Measurements from ENCODE around the gene CTSO.
"Not testable (repeated sequence)": the region's sequence is repeated elsewhere in the genome, so short reads cannot be mapped to it uniquely, and the experiment has no call there.

The CTSO gene

GRCh38 chr4:155954118-155954685, 536 bp upstream of the CTSO start:
- DNase-seq, result no peak

DNA sequence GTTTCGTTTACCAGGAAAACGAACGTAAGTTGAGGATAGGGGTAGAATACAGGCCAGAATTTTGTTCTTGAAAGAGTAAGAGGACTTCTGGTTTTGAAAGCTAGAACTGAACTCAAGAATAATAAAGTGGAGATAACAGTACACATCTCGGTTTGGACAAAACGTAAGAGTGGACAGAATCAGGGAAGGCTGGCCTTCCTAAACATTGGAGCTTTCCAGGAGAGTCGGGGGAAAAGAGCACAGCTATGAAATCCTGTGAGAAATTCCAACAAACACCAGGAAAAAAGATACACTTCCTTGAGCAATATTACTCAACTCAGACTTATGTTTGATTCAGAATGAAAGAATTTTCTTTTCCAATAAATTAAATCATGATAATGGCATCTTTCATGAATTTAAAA, 1.2 kb downstream of the CTSO start:
- DNase-seq, result no peak

DNA sequence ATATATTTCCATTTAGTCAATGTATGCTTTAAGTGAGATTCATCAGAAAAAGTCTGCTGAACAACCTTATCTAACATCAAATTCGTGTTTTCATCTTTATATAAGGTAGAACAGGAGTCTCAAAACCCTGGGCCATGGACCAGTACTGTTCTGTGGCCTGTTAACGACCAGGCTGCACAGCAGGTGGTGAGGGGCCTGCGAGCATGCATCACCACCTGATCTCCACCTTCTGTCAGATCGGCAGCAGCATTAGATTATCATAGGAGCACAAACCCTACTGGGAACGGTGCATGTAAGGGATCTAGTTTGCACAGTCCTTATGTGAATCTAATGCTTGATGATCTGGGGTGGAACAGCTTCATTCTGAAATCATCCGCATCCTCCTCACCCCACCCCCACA, 3.2 kb downstream of the CTSO start:
- DNase-seq, result no peak

DNA sequence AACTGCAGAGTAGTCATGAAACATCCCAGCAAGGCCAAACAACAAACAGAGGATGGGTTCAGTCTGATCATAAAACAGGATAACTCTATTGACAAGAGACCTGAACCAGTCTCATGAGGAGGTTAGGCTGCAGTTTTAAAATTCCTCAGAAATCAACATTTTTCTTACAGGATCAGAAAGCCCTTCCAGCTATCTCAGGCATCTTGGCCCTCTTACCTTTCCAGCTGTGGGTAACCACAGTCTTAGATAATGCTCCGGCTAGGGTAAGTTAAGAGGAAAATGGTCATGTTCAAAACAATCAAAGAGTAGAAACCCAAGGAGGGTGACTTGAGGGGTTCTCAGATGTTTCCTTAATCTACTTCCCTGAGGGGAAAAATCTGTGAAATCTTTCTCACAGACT, 5.1 kb downstream of the CTSO start:
- no peak for DNase-seq

- DNase-seq, result no peak
These were observed 7.2 kb downstream of the CTSO start for GRCh38 chr4:155946486-155946885.

DNA sequence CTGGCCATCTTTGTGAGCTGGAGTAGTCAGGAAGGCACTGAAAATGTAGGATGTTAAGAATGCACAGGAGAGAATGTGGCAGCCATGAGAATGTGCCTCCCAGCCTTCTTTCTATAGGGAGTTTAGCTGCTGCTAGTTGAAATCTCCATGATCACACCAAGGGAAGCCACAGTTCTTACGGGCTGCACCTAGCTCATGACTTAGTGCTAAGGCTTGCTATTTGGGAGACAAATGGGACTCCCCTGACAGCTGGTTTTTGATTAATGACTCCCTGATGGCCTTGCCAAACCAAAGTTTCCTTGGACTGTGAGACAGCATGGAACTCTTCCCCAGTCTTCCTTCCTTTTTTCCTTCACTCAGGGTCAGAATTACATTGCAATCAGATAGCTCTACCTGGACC, 9.2 kb downstream of the CTSO start:
- DNase-seq, result no peak

DNA sequence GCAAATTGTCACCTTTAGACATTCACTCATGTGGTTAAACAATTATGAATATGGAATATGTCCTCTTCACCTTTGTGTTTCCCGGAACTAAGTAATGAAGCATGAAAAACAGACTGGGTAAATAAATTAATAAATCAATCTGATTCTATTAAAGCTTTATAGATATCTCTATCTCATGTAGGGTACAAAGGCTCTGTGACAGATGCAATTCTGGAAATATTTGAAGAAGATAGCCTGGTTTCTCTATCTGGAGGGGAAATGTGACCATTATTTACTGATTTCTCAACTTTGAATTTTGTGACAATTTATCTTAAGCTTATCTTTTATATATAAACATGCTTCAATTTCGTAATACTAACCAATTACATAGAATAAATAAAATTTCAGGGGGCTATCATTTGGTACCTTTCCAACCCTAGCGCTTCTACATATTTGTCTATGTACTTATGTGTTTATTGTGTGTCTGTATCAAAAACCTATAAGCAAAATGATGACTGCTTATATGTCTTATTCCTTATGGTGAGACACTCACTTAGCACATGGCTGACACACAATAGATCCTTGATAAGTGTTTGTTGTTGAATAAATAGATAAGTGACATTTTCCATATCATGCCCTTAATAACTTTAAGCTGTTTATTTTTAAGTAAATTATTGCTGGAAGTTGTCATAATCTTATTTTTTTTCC, 9.9 kb downstream of the CTSO start:
- DNase-seq, result no peak

DNA sequence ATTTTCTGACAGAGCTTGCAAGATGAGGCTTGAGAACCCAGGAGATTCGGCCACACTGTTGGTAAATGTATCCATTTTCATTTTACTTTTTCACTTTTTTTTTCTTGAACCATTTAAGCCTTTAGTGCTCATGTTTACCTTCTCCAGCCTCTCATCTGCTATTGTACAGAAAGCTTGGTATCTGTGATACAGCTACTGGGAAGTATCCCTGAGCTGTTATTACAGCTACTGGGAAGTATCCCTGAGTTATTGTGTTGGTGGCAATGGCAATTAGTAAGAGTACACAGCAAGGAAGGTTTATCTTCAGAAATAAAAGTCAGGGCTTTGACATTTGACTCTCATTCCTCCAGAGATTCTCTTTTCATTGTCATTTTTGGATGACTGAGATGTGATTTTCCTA, 11.8 kb downstream of the CTSO start:
- no peak for DNase-seq

DNA sequence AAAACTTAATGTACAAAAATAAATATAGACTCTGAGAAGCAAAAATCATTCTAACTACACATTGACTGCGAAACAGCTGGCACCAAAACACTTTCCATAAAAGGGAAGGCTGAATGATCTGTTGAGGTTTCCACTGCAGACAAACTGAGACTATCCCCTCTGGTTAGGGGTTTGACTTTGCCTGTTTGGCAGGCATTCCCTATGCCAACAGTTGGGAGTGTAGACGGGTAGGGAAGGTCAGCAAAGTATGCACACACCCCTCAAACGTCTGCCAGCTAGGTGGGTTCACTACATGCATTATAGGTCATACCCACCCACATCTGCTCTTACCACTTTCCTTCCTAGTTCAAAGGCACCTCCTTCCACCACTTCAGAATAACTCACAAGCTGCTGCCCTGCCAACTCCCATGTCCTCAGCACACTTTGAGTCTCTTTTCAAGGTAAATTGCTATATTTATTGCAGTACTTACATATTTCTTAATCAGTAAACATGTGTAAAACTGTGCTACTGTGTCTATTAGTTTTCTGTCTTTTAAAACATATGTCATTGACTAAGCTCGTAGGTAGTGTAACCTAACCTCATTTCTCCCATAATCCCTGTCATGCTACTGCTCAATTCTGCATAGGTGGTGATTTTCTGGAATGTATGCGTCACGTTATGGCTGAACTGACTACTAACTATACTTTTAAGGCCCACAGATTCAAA, 12.4 kb downstream of the CTSO start:
- DNase-seq, result no peak

- no peak for DNase-seq
These were observed 18.2 kb downstream of the CTSO start for GRCh38 chr4:155935389-155935986.

GRCh38 chr4:155934634-155935033, 19.0 kb downstream of the CTSO start:
- not testable (repeated sequence) for DNase-seq

- no peak for DNase-seq
These were observed 22.0 kb downstream of the CTSO start for GRCh38 chr4:155931634-155932033.

GRCh38 chr4:155930330-155930729, 23.3 kb downstream of the CTSO start:
- DNase-seq, result no peak

- DNase-seq, result no peak
These were observed 23.8 kb downstream of the CTSO start for GRCh38 chr4:155929833-155930232.

GRCh38 chr4:155924637-155925036, 29.0 kb downstream of the CTSO start:
- DNase-seq, result no peak

DNA sequence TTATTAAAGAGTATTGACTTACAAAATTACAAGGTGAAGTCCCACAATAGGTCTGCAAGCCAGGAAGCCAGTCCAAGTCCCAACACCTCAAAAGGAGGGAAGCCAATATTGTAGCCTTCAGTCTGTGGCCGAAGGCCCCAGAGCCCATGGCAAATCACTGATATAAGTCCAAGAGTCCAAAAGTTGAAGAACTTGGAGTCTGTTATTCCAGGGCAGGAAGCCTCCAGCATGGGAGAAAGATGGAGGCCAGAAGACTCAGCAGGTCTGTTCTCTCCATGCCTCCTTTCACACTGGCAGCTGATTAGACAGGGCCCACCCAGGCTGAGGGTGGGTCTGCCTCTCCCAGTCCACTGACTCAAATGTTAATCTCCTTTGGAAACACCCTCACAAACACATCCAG, 32.1 kb downstream of the CTSO start:
- DNase-seq, result no peak

DNA sequence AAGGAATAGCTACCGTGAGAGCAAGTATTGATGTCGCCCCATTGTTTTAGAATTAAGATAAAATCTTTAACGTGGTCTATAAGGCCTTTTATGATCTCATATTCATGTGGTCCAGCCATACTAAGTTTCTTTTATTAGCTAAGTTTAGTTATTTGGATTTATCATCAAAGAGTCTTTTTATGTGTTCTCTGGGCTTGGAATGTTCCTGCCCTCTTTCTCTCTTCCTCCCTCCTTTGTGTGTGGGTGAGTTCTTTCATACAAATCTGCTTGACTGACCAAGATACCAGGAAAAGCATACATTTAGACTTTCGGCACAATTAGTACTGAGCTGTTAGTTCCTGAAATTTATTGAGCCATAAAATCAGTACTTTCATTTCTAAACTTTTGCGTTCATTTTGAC, 38.9 kb downstream of the CTSO start:
- DNase-seq, result no peak

- peak; percentile 18 for DNase-seq
These were observed 41.8 kb downstream of the CTSO start for GRCh38 chr4:155911905-155912304.

DNA sequence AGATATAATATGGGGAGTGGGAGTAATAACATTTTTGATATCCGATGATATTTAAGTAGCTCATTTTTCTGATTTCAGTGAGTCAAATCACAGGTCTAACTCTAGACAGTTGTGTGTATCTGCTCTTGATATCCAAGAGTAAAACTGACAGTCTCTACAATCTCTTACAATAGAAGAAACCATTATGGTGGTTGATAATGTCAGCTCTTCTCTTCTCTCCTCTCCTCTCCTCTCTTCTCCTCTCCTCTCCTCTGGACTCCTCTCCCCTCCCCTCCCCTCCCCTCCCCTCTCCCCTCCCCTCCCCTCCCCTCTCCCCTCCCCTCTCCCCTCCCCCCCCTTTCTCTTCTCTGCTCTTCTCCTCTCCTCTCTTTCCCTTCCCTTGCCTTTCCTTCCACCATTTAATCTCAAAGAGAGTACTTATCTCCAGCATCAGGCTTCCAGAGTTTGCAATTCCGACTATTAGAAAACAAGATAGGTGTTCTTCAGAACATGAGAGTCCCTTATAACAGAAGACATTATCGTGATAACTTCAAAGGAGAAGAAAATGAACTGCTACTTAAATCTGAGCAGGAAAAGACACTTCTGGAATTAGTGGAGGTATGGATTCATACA, 43.9 kb downstream of the CTSO start:
- no peak for DNase-seq

DNA sequence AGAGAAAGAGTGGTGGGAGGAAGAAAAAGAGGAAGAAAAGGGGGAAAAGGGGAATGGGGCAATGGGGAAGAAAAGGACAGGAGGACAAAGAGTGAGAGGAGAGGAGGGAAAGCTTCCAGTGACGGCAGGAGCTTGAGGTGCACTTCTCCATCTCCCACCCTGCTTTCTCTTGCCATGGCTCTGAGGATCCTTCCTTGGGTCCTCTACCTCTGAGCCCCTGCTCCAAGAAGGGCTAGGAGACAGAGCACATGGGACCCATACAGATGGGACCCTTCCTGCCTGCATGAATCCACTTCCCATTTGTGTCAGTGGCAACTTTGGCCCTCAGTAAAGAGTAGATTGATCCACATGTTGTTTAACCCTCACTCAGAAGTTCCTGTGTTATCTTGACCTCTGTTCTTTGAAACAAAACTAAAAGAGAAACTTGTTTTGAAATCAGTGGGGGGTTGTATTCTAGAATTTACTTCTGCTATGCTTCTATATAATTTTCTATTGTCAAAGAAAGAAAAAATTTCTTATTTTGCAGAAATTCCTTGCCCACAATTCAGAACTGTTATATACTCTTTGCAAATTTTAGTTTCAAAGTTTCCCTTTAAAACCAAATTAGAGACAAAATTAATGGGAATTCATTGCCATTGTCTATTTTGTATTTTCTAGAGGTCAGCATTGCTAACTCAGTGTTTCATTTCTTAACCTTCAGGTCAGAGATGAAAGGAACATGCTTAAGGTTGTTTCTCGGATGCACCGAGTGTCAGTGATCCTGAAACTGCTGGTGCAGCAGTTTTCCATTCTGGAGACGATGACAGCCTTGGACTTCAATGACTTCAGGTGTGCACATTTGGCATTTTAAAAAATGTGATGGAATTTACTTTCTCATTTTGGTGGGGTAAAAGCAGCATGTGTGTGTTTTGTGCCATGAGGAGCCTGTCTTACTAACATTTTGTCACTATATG, 45.2 kb downstream of the CTSO start:
- no peak for DNase-seq

DNA sequence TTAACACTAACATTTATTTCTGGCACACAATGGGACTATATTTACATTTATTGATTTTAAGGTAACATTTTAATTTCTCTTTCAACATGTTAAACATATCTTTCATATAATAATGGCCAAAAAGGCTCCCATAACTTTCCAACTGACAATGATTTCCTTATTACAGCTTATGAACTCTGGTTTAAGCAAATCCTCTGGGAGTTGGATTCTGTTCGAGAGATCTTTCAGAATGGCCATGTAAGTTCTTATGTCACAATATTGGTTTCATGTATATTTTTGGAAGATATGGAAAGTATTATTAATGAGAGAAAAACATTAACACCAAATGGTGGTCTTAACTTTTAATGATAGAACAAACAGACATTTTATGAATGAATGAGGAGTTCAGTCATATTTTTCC, 46.1 kb downstream of the CTSO start:
- no peak for DNase-seq

GRCh38 chr4:155906554-155907247, 47.0 kb downstream of the CTSO start:
- no peak for DNase-seq

All from activated CD4-positive, alpha-beta T cell treated with anti-CD3 and anti-CD28 coated beads, Interleukin-10, Interleukin-2, amounts not matched to agents 100 ng/mL and 50 ng/mL, durations not matched to agents 16 hours and 8 hours (primary cell).